ENCODE measurements around the gene HSPD1.
"Not testable (repeated sequence)": the region's sequence is repeated elsewhere in the genome, so short reads cannot be mapped to it uniquely, and the experiment has no call there.

HSPD1 gene

GRCh38 chr2:197464175-197464574, 35.5 kb downstream of the HSPD1 start:
- Histone ChIP-seq H3K27me3 (ENCODE audit: control insufficient read depth, insufficient read depth, low read length, poor library complexity, severe bottlenecking) (no peaks in the 10 kb centered on the region), H3K27ac (ENCODE audit: insufficient read depth, low read depth, low read length, poor library complexity, severe bottlenecking) (no peak overlapping the region), H3K4me3 (ENCODE audit: insufficient read depth, low read depth, low read length) (no peak overlapping the region), H3K36me3 (ENCODE audit: control insufficient read depth, insufficient read depth, low read length) (peaks cover 5% of the 10 kb centered on the region), H3K9me3 (ENCODE audit: control insufficient read depth, low read length) (no peaks in the 10 kb centered on the region), H3K4me1 (ENCODE audit: control insufficient read depth, insufficient read depth, low read length) (no peaks in the 10 kb centered on the region)
- 96 to 100% methylated on average over 1 of the region's 1 CpG for WGBS, 2 experiments

GRCh38 chr2:197461057-197461456, 38.6 kb downstream of the HSPD1 start:
- Histone ChIP-seq H3K4me3 (ENCODE audit: insufficient read depth, low read depth, low read length) (no peak overlapping the region), H3K36me3 (ENCODE audit: control insufficient read depth, insufficient read depth, low read length) (peaks cover 1% of the 10 kb centered on the region), H3K4me1 (ENCODE audit: control insufficient read depth, insufficient read depth, low read length) (no peaks in the 10 kb centered on the region), H3K27ac (ENCODE audit: insufficient read depth, low read depth, low read length, poor library complexity, severe bottlenecking) (no peak overlapping the region), H3K27me3 (ENCODE audit: control insufficient read depth, insufficient read depth, low read length, poor library complexity, severe bottlenecking) (no peaks in the 10 kb centered on the region), H3K9me3 (ENCODE audit: control insufficient read depth, low read length) (no peaks in the 10 kb centered on the region)
- 98% methylated on average over 2 of the region's 2 CpGs for WGBS, 2 experiments

- no peaks in the 10 kb centered on the region for H3K36me3 ChIP-seq (ENCODE audit: control insufficient read depth, insufficient read depth, low read length)
- H3K27me3 ChIP-seq (ENCODE audit: control insufficient read depth, insufficient read depth, low read length, poor library complexity, severe bottlenecking): no peaks in the 10 kb centered on the region
- no peak overlapping the region for H3K4me3 ChIP-seq (ENCODE audit: insufficient read depth, low read depth, low read length)
- 95 to 100% methylated on average over 4 of the region's 4 CpGs for WGBS, 2 experiments
- no peaks in the 10 kb centered on the region for H3K4me1 ChIP-seq (ENCODE audit: control insufficient read depth, insufficient read depth, low read length)
- H3K27ac ChIP-seq (ENCODE audit: insufficient read depth, low read depth, low read length, poor library complexity, severe bottlenecking): no peak overlapping the region
- no peaks in the 10 kb centered on the region for H3K9me3 ChIP-seq (ENCODE audit: control insufficient read depth, low read length)
Measured at GRCh38 chr2:197460649-197461048, 39.0 kb downstream of the HSPD1 start.

GRCh38 chr2:197455428-197455827, 44.2 kb downstream of the HSPD1 start:
- Histone ChIP-seq H3K36me3 (ENCODE audit: control insufficient read depth, insufficient read depth, low read length) (no peaks in the 10 kb centered on the region), H3K4me1 (ENCODE audit: control insufficient read depth, insufficient read depth, low read length) (peaks cover 3% of the 10 kb centered on the region), H3K27me3 (ENCODE audit: control insufficient read depth, insufficient read depth, low read length, poor library complexity, severe bottlenecking) (no peaks in the 10 kb centered on the region), H3K27ac (ENCODE audit: insufficient read depth, low read depth, low read length, poor library complexity, severe bottlenecking) (no peak overlapping the region), H3K9me3 (ENCODE audit: control insufficient read depth, low read length) (no peaks in the 10 kb centered on the region), H3K4me3 (ENCODE audit: insufficient read depth, low read depth, low read length) (no peak overlapping the region)
- WGBS, 2 experiments: 93 to 97% methylated on average over 1 of the region's 1 CpG

GRCh38 chr2:197454923-197455322, 44.7 kb downstream of the HSPD1 start:
- Histone ChIP-seq H3K27me3 (ENCODE audit: control insufficient read depth, insufficient read depth, low read length, poor library complexity, severe bottlenecking) (no peaks in the 10 kb centered on the region), H3K4me3 (ENCODE audit: insufficient read depth, low read depth, low read length) (no peak overlapping the region), H3K27ac (ENCODE audit: insufficient read depth, low read depth, low read length, poor library complexity, severe bottlenecking) (no peak overlapping the region), H3K9me3 (ENCODE audit: control insufficient read depth, low read length) (no peaks in the 10 kb centered on the region), H3K36me3 (ENCODE audit: control insufficient read depth, insufficient read depth, low read length) (no peaks in the 10 kb centered on the region), H3K4me1 (ENCODE audit: control insufficient read depth, insufficient read depth, low read length) (peaks cover 3% of the 10 kb centered on the region)
- 96 to 99% methylated on average over 2 of the region's 2 CpGs for WGBS, 2 experiments

GRCh38 chr2:197453914-197454398, 45.7 kb downstream of the HSPD1 start:
- Histone ChIP-seq H3K9me3 (ENCODE audit: control insufficient read depth, low read length) (no peaks in the 10 kb centered on the region), H3K4me1 (ENCODE audit: control insufficient read depth, insufficient read depth, low read length) (peaks cover 3% of the 10 kb centered on the region), H3K27me3 (ENCODE audit: control insufficient read depth, insufficient read depth, low read length, poor library complexity, severe bottlenecking) (no peaks in the 10 kb centered on the region), H3K4me3 (ENCODE audit: insufficient read depth, low read depth, low read length) (peak overlapping the region; percentile 88), H3K27ac (ENCODE audit: insufficient read depth, low read depth, low read length, poor library complexity, severe bottlenecking) (peak overlapping the region; percentile 95), H3K36me3 (ENCODE audit: control insufficient read depth, insufficient read depth, low read length) (no peaks in the 10 kb centered on the region)
- WGBS, 2 experiments: 0 to 1% methylated on average over 8 of the region's 11 CpGs

- Histone ChIP-seq H3K27ac (ENCODE audit: insufficient read depth, low read depth, low read length, poor library complexity, severe bottlenecking) (peak within 1 kb of the TSS; percentile 95), H3K36me3 (ENCODE audit: control insufficient read depth, insufficient read depth, low read length) (no peaks in the 10 kb centered on the region), H3K4me1 (ENCODE audit: control insufficient read depth, insufficient read depth, low read length) (peaks cover 3% of the 10 kb centered on the region), H3K27me3 (ENCODE audit: control insufficient read depth, insufficient read depth, low read length, poor library complexity, severe bottlenecking) (no peaks in the 10 kb centered on the region), H3K9me3 (ENCODE audit: control insufficient read depth, low read length) (no peaks in the 10 kb centered on the region), H3K4me3 (ENCODE audit: insufficient read depth, low read depth, low read length) (peak within 1 kb of the TSS; percentile 88)
- WGBS, 2 experiments: 0 to 1% methylated on average over 70 of the region's 70 CpGs
Measured at GRCh38 chr2:197453123-197453913, 46.3 kb downstream of the HSPD1 start, which contains the start of gene COQ10B. Gene COQ10B, plus strand, starts transcription at chr2:197453552. Its CDS starts 9 bp downstream, at chr2:197453561.

GRCh38 chr2:197452754-197453122, 46.9 kb downstream of the HSPD1 start:
- Histone ChIP-seq H3K4me1 (ENCODE audit: control insufficient read depth, insufficient read depth, low read length) (peaks cover 3% of the 10 kb centered on the region), H3K9me3 (ENCODE audit: control insufficient read depth, low read length) (no peaks in the 10 kb centered on the region), H3K27me3 (ENCODE audit: control insufficient read depth, insufficient read depth, low read length, poor library complexity, severe bottlenecking) (no peaks in the 10 kb centered on the region), H3K4me3 (ENCODE audit: insufficient read depth, low read depth, low read length) (peak overlapping the region; percentile 88), H3K27ac (ENCODE audit: insufficient read depth, low read depth, low read length, poor library complexity, severe bottlenecking) (no peak overlapping the region), H3K36me3 (ENCODE audit: control insufficient read depth, insufficient read depth, low read length) (no peaks in the 10 kb centered on the region)
- 17 to 18% methylated on average over 11 of the region's 11 CpGs for WGBS, 2 experiments

GRCh38 chr2:197450935-197451358, 48.7 kb downstream of the HSPD1 start:
- not testable (repeated sequence) for H3K4me1 ChIP-seq (ENCODE audit: control insufficient read depth, insufficient read depth, low read length); H3K9me3 ChIP-seq (ENCODE audit: control insufficient read depth, low read length); H3K4me3 ChIP-seq (ENCODE audit: insufficient read depth, low read depth, low read length); H3K27ac ChIP-seq (ENCODE audit: insufficient read depth, low read depth, low read length, poor library complexity, severe bottlenecking); H3K27me3 ChIP-seq (ENCODE audit: control insufficient read depth, insufficient read depth, low read length, poor library complexity, severe bottlenecking); H3K36me3 ChIP-seq (ENCODE audit: control insufficient read depth, insufficient read depth, low read length)
- WGBS, 2 experiments: 88 to 90% methylated on average over 6 of the region's 6 CpGs

GRCh38 chr2:197450465-197450864, 49.2 kb downstream of the HSPD1 start:
- peaks cover 3% of the 10 kb centered on the region for H3K4me1 ChIP-seq (ENCODE audit: control insufficient read depth, insufficient read depth, low read length)
- WGBS, 2 experiments: 95% methylated on average over 25 of the region's 25 CpGs
- H3K9me3 ChIP-seq (ENCODE audit: control insufficient read depth, low read length): no peaks in the 10 kb centered on the region
- no peaks in the 10 kb centered on the region for H3K36me3 ChIP-seq (ENCODE audit: control insufficient read depth, insufficient read depth, low read length)
- no peaks in the 10 kb centered on the region for H3K27me3 ChIP-seq (ENCODE audit: control insufficient read depth, insufficient read depth, low read length, poor library complexity, severe bottlenecking)
- no peak overlapping the region for H3K4me3 ChIP-seq (ENCODE audit: insufficient read depth, low read depth, low read length)
- no peak overlapping the region for H3K27ac ChIP-seq (ENCODE audit: insufficient read depth, low read depth, low read length, poor library complexity, severe bottlenecking)
